Measurements from ENCODE around the gene GFRA1.

Gene GFRA1

DNA sequence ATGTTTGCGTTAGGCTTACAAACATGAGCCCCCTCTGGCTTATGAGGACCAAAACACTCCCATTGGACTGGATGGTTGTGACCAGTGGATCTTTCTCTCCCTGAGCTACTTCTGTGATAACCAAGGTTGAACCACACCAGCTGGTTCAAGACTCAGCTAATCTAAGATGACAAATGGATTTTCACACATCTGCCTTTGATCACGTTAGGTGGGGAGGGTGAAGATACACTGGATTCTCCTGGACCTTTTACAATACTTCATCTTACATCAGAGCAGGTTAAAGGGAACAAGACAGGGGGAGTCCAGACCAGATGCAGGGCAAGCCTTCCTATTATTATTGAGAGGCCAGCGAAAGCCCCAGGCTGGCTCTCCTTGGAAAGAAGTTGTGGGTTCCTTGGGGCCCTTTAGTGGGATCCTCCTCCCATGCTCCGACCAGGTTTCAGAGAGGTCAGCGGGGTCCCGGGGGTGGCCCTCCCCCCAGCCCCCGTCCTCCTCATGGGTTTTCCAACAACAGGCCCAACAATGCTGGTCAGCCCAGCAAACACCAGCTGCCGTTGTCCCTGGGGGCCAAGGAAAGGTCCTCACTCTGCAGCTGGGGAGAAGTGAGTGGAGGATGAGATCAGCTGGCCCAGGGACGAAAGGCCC is 2.8 kb downstream of the GFRA1 start:
- TF ChIP-seq, protein P1, sequence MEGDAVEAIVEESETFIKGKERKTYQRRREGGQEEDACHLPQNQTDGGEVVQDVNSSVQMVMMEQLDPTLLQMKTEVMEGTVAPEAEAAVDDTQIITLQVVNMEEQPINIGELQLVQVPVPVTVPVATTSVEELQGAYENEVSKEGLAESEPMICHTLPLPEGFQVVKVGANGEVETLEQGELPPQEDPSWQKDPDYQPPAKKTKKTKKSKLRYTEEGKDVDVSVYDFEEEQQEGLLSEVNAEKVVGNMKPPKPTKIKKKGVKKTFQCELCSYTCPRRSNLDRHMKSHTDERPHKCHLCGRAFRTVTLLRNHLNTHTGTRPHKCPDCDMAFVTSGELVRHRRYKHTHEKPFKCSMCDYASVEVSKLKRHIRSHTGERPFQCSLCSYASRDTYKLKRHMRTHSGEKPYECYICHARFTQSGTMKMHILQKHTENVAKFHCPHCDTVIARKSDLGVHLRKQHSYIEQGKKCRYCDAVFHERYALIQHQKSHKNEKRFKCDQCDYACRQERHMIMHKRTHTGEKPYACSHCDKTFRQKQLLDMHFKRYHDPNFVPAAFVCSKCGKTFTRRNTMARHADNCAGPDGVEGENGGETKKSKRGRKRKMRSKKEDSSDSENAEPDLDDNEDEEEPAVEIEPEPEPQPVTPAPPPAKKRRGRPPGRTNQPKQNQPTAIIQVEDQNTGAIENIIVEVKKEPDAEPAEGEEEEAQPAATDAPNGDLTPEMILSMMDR (IDR thresholded peaks at IDR 0.05; ENCODE audit: low read length) = no peak
- TF ChIP-seq EZH2 (IDR thresholded peaks at IDR 0.05; ENCODE audit: borderline replicate concordance, low read length) = no peak
- no peak overlapping the region for H3K9ac ChIP-seq (ENCODE audit: low read length)
- H2AFZ ChIP-seq (ENCODE audit: low read length) = no peak overlapping the region
- no peak overlapping the region for H3K27ac ChIP-seq (ENCODE audit: low read depth, low read length, poor library complexity, severe bottlenecking)
- no peaks in the 10 kb centered on the region for H3K4me1 ChIP-seq (ENCODE audit: insufficient read depth, low read length, severe bottlenecking)
- no peaks in the 10 kb centered on the region for H3K36me3 ChIP-seq (ENCODE audit: insufficient read depth, low read length)
- no peak overlapping the region for H3K4me2 ChIP-seq (ENCODE audit: low read length)
- no peaks in the 10 kb centered on the region for H3K9me2 ChIP-seq (ENCODE audit: low read depth, low read length)
- no peaks in the 10 kb centered on the region for H3F3A ChIP-seq (ENCODE audit: insufficient read depth, low read length)
- no peaks in the 10 kb centered on the region for H4K20me1 ChIP-seq (ENCODE audit: insufficient read depth, low read length)
- no peaks in the 10 kb centered on the region for H3K79me2 ChIP-seq (ENCODE audit: insufficient read depth, low read length)
- no peaks in the 10 kb centered on the region for H3K9me3 ChIP-seq (ENCODE audit: low read length)
- no peaks in the 10 kb centered on the region for H3K27me3 ChIP-seq (ENCODE audit: insufficient read depth, low read length)
- H3K4me3 ChIP-seq (ENCODE audit: low read depth, low read length, poor library complexity, severe bottlenecking) = no peak overlapping the region

GRCh38 chr10:116269619-116270018 is 3.4 kb downstream of the GFRA1 start:
- no peak overlapping the region for H3K4me2 ChIP-seq (ENCODE audit: low read length)

DNA sequence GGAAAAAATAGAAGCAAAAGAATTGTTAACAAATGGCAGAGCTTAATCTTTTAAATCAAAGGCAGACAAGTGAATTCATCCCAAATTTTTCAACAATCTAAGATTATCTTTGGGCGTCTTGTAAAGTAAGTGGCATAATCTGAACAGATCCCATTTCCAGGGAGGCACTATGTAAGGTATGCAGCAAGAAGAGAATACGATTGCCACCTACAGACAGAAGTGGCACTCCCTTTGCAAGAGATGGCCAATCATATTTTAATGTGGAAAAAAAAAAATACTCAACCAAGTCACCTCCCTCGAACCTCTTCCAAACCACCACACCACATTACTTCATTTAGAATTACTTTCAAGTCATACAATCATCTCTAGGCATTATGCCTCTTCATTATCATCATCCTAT is 4.0 kb downstream of the GFRA1 start:
- H3K4me2 ChIP-seq (ENCODE audit: low read length) = no peak overlapping the region
- H3K4me3 ChIP-seq (ENCODE audit: low read depth, low read length, poor library complexity, severe bottlenecking) = no peak overlapping the region
- TF ChIP-seq, protein P1 (IDR thresholded peaks at IDR 0.05; ENCODE audit: low read length) = no peak
- no peak for TF ChIP-seq EZH2 (IDR thresholded peaks at IDR 0.05; ENCODE audit: borderline replicate concordance, low read length)
- H3F3A ChIP-seq (ENCODE audit: insufficient read depth, low read length) = no peaks in the 10 kb centered on the region
- no peaks in the 10 kb centered on the region for H3K9me2 ChIP-seq (ENCODE audit: low read depth, low read length)
- no peaks in the 10 kb centered on the region for H3K9me3 ChIP-seq (ENCODE audit: low read length)
- no peaks in the 10 kb centered on the region for H3K27me3 ChIP-seq (ENCODE audit: insufficient read depth, low read length)
- no peak overlapping the region for H3K27ac ChIP-seq (ENCODE audit: low read depth, low read length, poor library complexity, severe bottlenecking)
- no peaks in the 10 kb centered on the region for H3K79me2 ChIP-seq (ENCODE audit: insufficient read depth, low read length)
- H3K9ac ChIP-seq (ENCODE audit: low read length) = no peak overlapping the region
- no peaks in the 10 kb centered on the region for H3K4me1 ChIP-seq (ENCODE audit: insufficient read depth, low read length, severe bottlenecking)
- no peaks in the 10 kb centered on the region for H3K36me3 ChIP-seq (ENCODE audit: insufficient read depth, low read length)
- H2AFZ ChIP-seq (ENCODE audit: low read length) = no peak overlapping the region
- no peaks in the 10 kb centered on the region for H4K20me1 ChIP-seq (ENCODE audit: insufficient read depth, low read length)

More at GRCh38 chr10:116269619-116270018, 3.4 kb downstream of the GFRA1 start:
- H3K9me3 ChIP-seq (ENCODE audit: low read length) = no peaks in the 10 kb centered on the region
- H3F3A ChIP-seq (ENCODE audit: insufficient read depth, low read length) = no peaks in the 10 kb centered on the region
- no peak overlapping the region for H2AFZ ChIP-seq (ENCODE audit: low read length)
- no peaks in the 10 kb centered on the region for H4K20me1 ChIP-seq (ENCODE audit: insufficient read depth, low read length)
- H3K4me3 ChIP-seq (ENCODE audit: low read depth, low read length, poor library complexity, severe bottlenecking) = no peak overlapping the region
- H3K27ac ChIP-seq (ENCODE audit: low read depth, low read length, poor library complexity, severe bottlenecking) = no peak overlapping the region
- H3K36me3 ChIP-seq (ENCODE audit: insufficient read depth, low read length) = no peaks in the 10 kb centered on the region
- no peak overlapping the region for H3K9ac ChIP-seq (ENCODE audit: low read length)
- no peaks in the 10 kb centered on the region for H3K4me1 ChIP-seq (ENCODE audit: insufficient read depth, low read length, severe bottlenecking)
- H3K27me3 ChIP-seq (ENCODE audit: insufficient read depth, low read length) = no peaks in the 10 kb centered on the region
- H3K9me2 ChIP-seq (ENCODE audit: low read depth, low read length) = no peaks in the 10 kb centered on the region
- no peak for TF ChIP-seq EZH2 (IDR thresholded peaks at IDR 0.05; ENCODE audit: borderline replicate concordance, low read length)
- TF ChIP-seq, protein P1 (IDR thresholded peaks at IDR 0.05; ENCODE audit: low read length) = no peak
- H3K79me2 ChIP-seq (ENCODE audit: insufficient read depth, low read length) = no peaks in the 10 kb centered on the region

All from OCI-LY1 (cell line).